ENCODE measurements around the gene ZXDC.

- no peak for TF ChIP-seq POLR2AphosphoS5 (IDR thresholded peaks at IDR 0.05; ENCODE audit: low read depth, low read length)
- no peak for TF ChIP-seq POLR2A (IDR thresholded peaks at IDR 0.05; ENCODE audit: low read depth, low read length)
- TF ChIP-seq TAF1 (IDR thresholded peaks at IDR 0.05; ENCODE audit: low read depth, low read length) = no peak
Measured at GRCh38 chr3:126516936-126517290, 41.2 kb upstream of the ZXDC start.

Data from GM12891 (cell line).